Measurements from ENCODE around the gene USP44. TPM values are rescaled to one million over a fixed set of nuclear protein-coding genes. Genes with fewer than 3 reads are reported as not detected.
"Not testable (repeated sequence)": the region's sequence is repeated elsewhere in the genome, so short reads cannot be mapped to it uniquely, and the experiment has no call there.

Gene USP44
- total and polyA plus RNA-seq, 2 donors from 2014 or later: 0.52 to 2.8 TPM

DNA sequence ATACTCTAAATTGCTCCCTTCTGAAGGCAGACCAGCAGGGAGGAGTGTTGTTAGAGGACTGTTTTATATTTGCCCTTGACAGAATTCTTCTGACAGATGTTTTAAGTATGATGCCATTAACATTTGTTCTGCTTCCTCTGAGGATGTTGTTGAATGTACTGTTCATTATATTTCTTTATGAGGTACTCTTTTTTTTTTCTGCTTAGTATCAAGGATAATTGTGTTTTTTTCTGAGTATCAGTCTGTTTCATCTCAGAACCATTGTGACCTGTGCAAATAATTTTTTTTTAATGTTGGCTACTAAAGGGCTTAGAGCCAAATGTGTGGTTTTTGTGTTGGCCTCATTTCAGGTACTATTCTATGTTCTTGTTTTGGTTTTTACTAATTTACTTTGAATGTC, 66.8 kb downstream of the USP44 start:
- FAIRE-seq (no peak), DNase-seq (no peak)
- Histone ChIP-seq H3K4me3 (ENCODE audit: low read length in 3 of 3) (no peak overlapping the region), H3K27ac (ENCODE audit: low read depth in 2 of 2, low read length in 2 of 2) (no peak overlapping the region), H3K36me3 (ENCODE audit: control insufficient read depth in 2 of 3, insufficient read depth in 3 of 3, low read length in 3 of 3) (peaks cover 5 to 23% (median 12%) of the 10 kb centered on the region in 3 donors), H3K4me1 (ENCODE audit: control insufficient read depth in 2 of 3, insufficient read depth in 2 of 3, low read depth in 1 of 3, low read length in 3 of 3) (no peaks in the 10 kb centered on the region), H3K9me3 (ENCODE audit: control insufficient read depth in 2 of 3, insufficient read depth in 1 of 3, low read length in 3 of 3) (no peaks in the 10 kb centered on the region), H3K27me3 (ENCODE audit: control insufficient read depth, insufficient read depth, low read length) (no peaks in the 10 kb centered on the region), H3K9ac (ENCODE audit: low read length in 3 of 3) (no peak overlapping the region)
- TF ChIP-seq, protein P1, sequence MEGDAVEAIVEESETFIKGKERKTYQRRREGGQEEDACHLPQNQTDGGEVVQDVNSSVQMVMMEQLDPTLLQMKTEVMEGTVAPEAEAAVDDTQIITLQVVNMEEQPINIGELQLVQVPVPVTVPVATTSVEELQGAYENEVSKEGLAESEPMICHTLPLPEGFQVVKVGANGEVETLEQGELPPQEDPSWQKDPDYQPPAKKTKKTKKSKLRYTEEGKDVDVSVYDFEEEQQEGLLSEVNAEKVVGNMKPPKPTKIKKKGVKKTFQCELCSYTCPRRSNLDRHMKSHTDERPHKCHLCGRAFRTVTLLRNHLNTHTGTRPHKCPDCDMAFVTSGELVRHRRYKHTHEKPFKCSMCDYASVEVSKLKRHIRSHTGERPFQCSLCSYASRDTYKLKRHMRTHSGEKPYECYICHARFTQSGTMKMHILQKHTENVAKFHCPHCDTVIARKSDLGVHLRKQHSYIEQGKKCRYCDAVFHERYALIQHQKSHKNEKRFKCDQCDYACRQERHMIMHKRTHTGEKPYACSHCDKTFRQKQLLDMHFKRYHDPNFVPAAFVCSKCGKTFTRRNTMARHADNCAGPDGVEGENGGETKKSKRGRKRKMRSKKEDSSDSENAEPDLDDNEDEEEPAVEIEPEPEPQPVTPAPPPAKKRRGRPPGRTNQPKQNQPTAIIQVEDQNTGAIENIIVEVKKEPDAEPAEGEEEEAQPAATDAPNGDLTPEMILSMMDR (IDR thresholded peaks at IDR 0.05; ENCODE audit: borderline replicate concordance, extremely low read depth, insufficient read depth): no peak
- intact Hi-C loops (cut with DNase I): no loop called here

DNA sequence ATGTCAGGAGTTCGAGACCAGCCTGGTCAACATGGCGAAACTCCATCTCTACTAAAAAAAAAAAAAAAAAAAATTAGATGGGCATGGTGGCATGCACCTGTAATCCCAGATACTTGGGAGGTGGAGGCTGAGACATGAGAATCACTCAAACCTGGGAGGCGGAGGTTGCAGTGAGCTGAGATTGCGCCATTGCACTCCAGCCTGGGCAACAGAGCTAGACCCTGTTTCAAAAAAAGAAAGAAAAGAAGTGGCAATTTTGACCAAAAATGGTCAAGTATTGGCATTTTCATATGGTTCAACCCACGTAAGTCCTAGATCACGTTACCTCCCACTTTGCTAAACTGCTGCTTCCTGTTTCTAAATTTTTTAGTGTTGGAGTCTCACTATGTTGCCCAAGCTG, 68.7 kb downstream of the USP44 start:
- H3K27me3 ChIP-seq (ENCODE audit: control insufficient read depth, insufficient read depth, low read length); FAIRE-seq; H3K9me3 ChIP-seq (ENCODE audit: control insufficient read depth in 2 of 3, insufficient read depth in 1 of 3, low read length in 3 of 3); H3K4me3 ChIP-seq (ENCODE audit: low read length in 3 of 3); H3K4me1 ChIP-seq (ENCODE audit: control insufficient read depth in 2 of 3, insufficient read depth in 2 of 3, low read depth in 1 of 3, low read length in 3 of 3); DNase-seq; H3K9ac ChIP-seq (ENCODE audit: low read length in 3 of 3); intact Hi-C loops (cut with DNase I); H3K27ac ChIP-seq (ENCODE audit: low read depth in 2 of 2, low read length in 2 of 2): not testable (repeated sequence)
- H3K36me3 ChIP-seq (ENCODE audit: control insufficient read depth in 2 of 3, insufficient read depth in 3 of 3, low read length in 3 of 3): peaks cover 9 to 29% (median 11%) of the 10 kb centered on the region in 3 donors

DNA sequence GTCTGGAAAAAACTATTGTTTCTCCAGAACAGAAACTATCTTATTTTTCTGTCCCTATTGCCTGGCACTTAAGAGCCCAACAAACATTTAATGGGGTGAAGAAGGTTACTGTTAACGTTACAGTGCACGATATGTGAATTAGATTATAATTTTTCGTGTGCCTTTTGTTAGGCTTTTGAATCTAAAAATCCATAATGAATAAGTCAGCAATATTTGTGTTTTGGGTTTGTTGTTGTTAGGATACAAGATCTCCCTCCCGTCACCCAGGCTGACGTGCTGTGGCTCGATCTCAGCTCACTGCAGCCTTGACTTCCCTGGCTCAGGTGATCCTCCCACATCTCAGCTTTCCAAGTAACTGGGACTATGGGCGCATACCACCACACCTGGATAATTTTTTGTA, 69.4 kb downstream of the USP44 start:
- FAIRE-seq (no peak), DNase-seq (no peak)
- Histone ChIP-seq H3K4me3 (ENCODE audit: low read length in 3 of 3) (no peak overlapping the region), H3K27me3 (ENCODE audit: control insufficient read depth, insufficient read depth, low read length) (no peaks in the 10 kb centered on the region), H3K36me3 (ENCODE audit: control insufficient read depth in 2 of 3, insufficient read depth in 3 of 3, low read length in 3 of 3) (peaks cover 9 to 33% (median 10%) of the 10 kb centered on the region in 3 donors), H3K9ac (ENCODE audit: low read length in 3 of 3) (no peak overlapping the region), H3K9me3 (ENCODE audit: control insufficient read depth in 2 of 3, insufficient read depth in 1 of 3, low read length in 3 of 3) (no peaks in the 10 kb centered on the region), H3K4me1 (ENCODE audit: control insufficient read depth in 2 of 3, insufficient read depth in 2 of 3, low read depth in 1 of 3, low read length in 3 of 3) (no peaks in the 10 kb centered on the region), H3K27ac (ENCODE audit: low read depth in 2 of 2, low read length in 2 of 2) (no peak overlapping the region)
- TF ChIP-seq, protein P1 (IDR thresholded peaks at IDR 0.05; ENCODE audit: borderline replicate concordance, extremely low read depth, insufficient read depth): no peak
- intact Hi-C loops (cut with DNase I): no loop called here

DNA sequence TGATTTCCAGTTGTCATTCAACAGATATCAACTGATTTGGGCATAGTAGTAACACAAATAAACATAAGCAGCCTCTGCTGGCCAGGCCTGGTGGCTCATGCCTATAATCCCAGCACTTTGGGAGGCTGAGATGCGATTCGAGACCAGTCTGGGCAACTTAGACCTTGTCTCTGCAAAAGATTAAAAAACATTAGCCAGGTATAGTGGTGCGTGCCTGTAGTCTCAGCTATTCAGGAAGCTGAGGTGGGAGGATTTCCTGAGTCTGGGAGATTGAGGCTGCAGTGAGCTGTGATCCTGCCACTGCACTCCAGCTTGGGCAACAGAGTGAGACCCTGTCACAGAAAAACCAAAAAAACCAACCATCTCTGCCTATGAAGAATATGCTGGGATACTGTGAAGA, 70.2 kb downstream of the USP44 start:
- Histone ChIP-seq H3K9me3 (ENCODE audit: control insufficient read depth in 2 of 3, insufficient read depth in 1 of 3, low read length in 3 of 3) (no peaks in the 10 kb centered on the region), H3K9ac (ENCODE audit: low read length in 3 of 3) (no peak overlapping the region), H3K27ac (ENCODE audit: low read depth in 2 of 2, low read length in 2 of 2) (no peak overlapping the region), H3K4me1 (ENCODE audit: control insufficient read depth in 2 of 3, insufficient read depth in 2 of 3, low read depth in 1 of 3, low read length in 3 of 3) (no peaks in the 10 kb centered on the region), H3K4me3 (ENCODE audit: low read length in 3 of 3) (no peak overlapping the region), H3K27me3 (ENCODE audit: control insufficient read depth, insufficient read depth, low read length) (no peaks in the 10 kb centered on the region), H3K36me3 (ENCODE audit: control insufficient read depth in 2 of 3, insufficient read depth in 3 of 3, low read length in 3 of 3) (peaks cover 6 to 31% (median 9%) of the 10 kb centered on the region in 3 donors)
- DNase-seq (no peak), FAIRE-seq (no peak)
- intact Hi-C loops (cut with DNase I): no loop called here
- TF ChIP-seq, protein P1 (IDR thresholded peaks at IDR 0.05; ENCODE audit: borderline replicate concordance, extremely low read depth, insufficient read depth): no peak

All from kidney (tissue), 14 donors.